ENCODE data around the gene SLC51B.
"Not testable (repeated sequence)": the region's sequence is repeated elsewhere in the genome, so short reads cannot be mapped to it uniquely, and the experiment has no call there.

SLC51B gene

DNA sequence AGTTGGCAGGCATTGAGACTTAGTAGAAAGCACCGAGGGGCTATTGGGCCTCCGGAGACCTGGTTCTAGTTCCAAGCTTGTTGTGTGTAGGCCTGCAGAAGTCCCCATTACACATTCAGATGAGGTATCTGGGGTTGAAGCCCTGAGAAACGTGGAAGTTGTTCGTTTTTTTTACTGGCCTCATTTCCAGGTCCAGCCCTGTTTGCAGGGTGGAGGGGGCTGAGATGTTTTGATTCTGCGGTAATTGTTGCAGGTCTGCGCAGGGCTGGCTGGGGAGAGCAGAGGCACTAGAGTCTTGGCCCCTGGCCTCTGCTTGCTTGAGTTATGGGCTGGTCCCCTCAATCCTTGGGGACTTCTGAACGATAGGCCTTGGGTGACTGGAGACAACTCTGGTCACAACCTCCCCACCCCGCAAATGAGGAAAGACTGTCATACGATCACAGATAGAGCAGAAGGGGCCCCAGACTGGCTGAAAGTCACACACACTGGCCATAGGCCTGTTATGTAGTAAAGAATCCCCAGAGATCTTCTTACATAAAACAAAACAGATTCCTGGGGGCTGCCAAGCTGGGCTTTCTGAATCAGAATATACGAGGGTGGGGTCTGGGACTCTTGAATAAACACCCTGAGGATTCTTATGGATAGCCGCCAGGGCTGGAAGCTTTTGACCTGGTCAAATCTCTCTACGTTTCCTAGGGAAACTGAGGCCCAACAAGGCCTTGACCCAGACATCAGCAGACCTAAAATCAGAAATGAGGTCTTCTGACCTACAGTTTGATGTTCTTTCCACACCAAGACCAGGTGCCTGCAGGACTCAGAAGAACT lies 47.0 kb downstream of the SLC51B start:
- Histone ChIP-seq H3K27ac (ENCODE audit: low read length) (no peak overlapping the region), H3K4me3 (ENCODE audit: low read depth in 1 of 2, low read length in 2 of 2) (no peak overlapping the region), H3K79me2 (ENCODE audit: insufficient read depth, low read length) (no peaks in the 10 kb centered on the region), H3K27me3 (ENCODE audit: insufficient read depth, low read length, poor library complexity) (no peaks in the 10 kb centered on the region), H3K36me3 (ENCODE audit: insufficient read depth, low read length) (no peaks in the 10 kb centered on the region), H3K9ac (ENCODE audit: low read depth, low read length) (no peak overlapping the region), H4K20me1 (ENCODE audit: insufficient read depth, low read length) (no peaks in the 10 kb centered on the region), H2AFZ (ENCODE audit: low read depth, low read length) (no peak overlapping the region), H3K9me3 (ENCODE audit: insufficient read depth, low read length, severe bottlenecking) (no peaks in the 10 kb centered on the region), H3K4me1 (ENCODE audit: insufficient read depth, low read length) (no peaks in the 10 kb centered on the region), H3K4me2 (ENCODE audit: insufficient read depth, low read length) (no peak overlapping the region)
- ATAC-seq (ENCODE audit: insufficient read depth, low read depth), result no peak
- no peak for TF ChIP-seq EZH2 (IDR thresholded peaks at IDR 0.05; ENCODE audit: borderline replicate concordance, low read depth, low read length, severe bottlenecking)
- TF ChIP-seq, protein P1, sequence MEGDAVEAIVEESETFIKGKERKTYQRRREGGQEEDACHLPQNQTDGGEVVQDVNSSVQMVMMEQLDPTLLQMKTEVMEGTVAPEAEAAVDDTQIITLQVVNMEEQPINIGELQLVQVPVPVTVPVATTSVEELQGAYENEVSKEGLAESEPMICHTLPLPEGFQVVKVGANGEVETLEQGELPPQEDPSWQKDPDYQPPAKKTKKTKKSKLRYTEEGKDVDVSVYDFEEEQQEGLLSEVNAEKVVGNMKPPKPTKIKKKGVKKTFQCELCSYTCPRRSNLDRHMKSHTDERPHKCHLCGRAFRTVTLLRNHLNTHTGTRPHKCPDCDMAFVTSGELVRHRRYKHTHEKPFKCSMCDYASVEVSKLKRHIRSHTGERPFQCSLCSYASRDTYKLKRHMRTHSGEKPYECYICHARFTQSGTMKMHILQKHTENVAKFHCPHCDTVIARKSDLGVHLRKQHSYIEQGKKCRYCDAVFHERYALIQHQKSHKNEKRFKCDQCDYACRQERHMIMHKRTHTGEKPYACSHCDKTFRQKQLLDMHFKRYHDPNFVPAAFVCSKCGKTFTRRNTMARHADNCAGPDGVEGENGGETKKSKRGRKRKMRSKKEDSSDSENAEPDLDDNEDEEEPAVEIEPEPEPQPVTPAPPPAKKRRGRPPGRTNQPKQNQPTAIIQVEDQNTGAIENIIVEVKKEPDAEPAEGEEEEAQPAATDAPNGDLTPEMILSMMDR (IDR thresholded peaks at IDR 0.05; ENCODE audit: borderline replicate concordance, extremely low read depth, low read length, poor library complexity, severe bottlenecking), result no peak
- DNase-seq, result no peak

DNA sequence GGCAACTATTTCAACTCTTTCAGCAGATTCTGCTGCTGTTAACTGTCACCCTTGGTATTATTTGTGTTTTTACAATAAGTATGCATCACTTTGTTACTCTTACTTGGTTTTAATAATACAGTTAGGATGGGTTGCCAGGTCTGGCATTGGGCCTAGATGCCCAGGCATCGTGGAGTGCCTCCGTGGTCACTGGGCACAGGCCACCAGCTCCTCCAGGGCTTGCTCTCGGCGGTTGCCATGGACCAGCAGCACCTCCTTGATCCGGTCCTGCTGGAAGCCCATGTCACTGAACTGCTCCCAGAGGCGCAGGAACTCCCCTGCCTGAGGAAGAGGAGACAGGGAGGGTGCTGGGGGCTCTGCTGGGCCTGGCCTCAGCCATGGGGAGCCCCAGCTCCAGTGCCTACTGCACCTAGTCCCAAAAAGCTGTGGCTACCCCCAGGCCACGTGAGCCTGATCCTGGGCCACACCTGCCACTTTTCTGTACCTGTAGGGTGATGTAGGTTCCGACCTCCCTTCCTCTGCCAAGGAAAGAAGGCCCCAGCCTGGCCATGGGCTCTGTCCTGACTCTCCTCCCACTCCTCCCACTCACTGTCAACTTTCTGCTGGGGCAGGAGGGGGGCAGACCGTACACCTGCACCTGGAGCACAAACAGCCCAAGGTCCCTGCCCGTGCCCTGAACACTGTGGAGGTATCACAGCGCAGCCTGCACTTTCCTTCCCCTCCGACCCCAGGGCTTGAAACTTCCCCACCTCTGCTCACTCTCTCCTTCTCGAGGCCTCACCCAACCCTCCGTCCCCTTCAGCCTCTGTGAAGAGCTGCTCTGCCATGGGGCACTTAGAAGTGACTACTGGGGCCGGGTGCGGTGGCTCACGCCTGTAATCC lies 48.0 kb downstream of the SLC51B start:
- ATAC-seq (ENCODE audit: insufficient read depth, low read depth), result no peak

DNA sequence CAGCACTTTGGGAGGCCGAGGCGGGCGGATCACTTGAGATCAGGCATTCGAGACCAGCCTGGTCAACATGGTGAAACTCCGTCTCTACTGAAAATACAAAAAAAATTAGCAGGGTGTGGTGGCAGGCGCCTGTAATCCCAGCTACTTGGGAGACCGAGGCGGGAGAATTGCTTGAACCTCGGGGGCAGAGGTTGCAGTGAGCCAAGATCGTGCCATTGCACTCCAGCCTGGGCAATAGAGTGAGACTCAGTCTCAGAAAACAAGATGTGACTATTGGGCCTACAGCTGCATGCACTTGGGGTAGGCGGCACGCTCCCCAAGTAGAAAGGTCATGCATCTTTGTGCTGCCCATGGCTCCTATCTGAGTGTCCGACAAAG lies 48.6 kb downstream of the SLC51B start:
- not testable (repeated sequence) for H3K27ac ChIP-seq (ENCODE audit: low read length); ATAC-seq (ENCODE audit: insufficient read depth, low read depth); H2AFZ ChIP-seq (ENCODE audit: low read depth, low read length); H3K79me2 ChIP-seq (ENCODE audit: insufficient read depth, low read length); H3K9ac ChIP-seq (ENCODE audit: low read depth, low read length); H3K27me3 ChIP-seq (ENCODE audit: insufficient read depth, low read length, poor library complexity); H3K4me2 ChIP-seq (ENCODE audit: insufficient read depth, low read length); H3K36me3 ChIP-seq (ENCODE audit: insufficient read depth, low read length); H4K20me1 ChIP-seq (ENCODE audit: insufficient read depth, low read length); H3K4me1 ChIP-seq (ENCODE audit: insufficient read depth, low read length); H3K4me3 ChIP-seq (ENCODE audit: low read depth in 1 of 2, low read length in 2 of 2); DNase-seq; H3K9me3 ChIP-seq (ENCODE audit: insufficient read depth, low read length, severe bottlenecking)

More for the DNA sequence above, 48.0 kb downstream of the SLC51B start:
- H3K4me2 ChIP-seq (ENCODE audit: insufficient read depth, low read length), result no peak overlapping the region
- H3K36me3 ChIP-seq (ENCODE audit: insufficient read depth, low read length), result no peaks in the 10 kb centered on the region
- H3K4me1 ChIP-seq (ENCODE audit: insufficient read depth, low read length), result no peaks in the 10 kb centered on the region
- H3K9ac ChIP-seq (ENCODE audit: low read depth, low read length), result no peak overlapping the region
- TF ChIP-seq, protein P1 (IDR thresholded peaks at IDR 0.05; ENCODE audit: borderline replicate concordance, extremely low read depth, low read length, poor library complexity, severe bottlenecking), result no peak
- TF ChIP-seq EZH2 (IDR thresholded peaks at IDR 0.05; ENCODE audit: borderline replicate concordance, low read depth, low read length, severe bottlenecking), result no peak
- no peak overlapping the region for H3K27ac ChIP-seq (ENCODE audit: low read length)
- H3K4me3 ChIP-seq (ENCODE audit: low read depth in 1 of 2, low read length in 2 of 2), result no peak overlapping the region
- no peaks in the 10 kb centered on the region for H3K9me3 ChIP-seq (ENCODE audit: insufficient read depth, low read length, severe bottlenecking)
- no peaks in the 10 kb centered on the region for H4K20me1 ChIP-seq (ENCODE audit: insufficient read depth, low read length)
- no peak for DNase-seq
- H2AFZ ChIP-seq (ENCODE audit: low read depth, low read length), result no peak overlapping the region
- no peaks in the 10 kb centered on the region for H3K27me3 ChIP-seq (ENCODE audit: insufficient read depth, low read length, poor library complexity)
- H3K79me2 ChIP-seq (ENCODE audit: insufficient read depth, low read length), result no peaks in the 10 kb centered on the region
